ENCODE results near the gene GPC3. TPM values are rescaled to one million over a fixed set of nuclear protein-coding genes. Genes with fewer than 3 reads are reported as not detected.
"Not testable (repeated sequence)": the region's sequence is repeated elsewhere in the genome, so short reads cannot be mapped to it uniquely, and the experiment has no call there.

The GPC3 gene
- total RNA-seq, 1 donor from 2014 or later = 0.26 TPM

DNA sequence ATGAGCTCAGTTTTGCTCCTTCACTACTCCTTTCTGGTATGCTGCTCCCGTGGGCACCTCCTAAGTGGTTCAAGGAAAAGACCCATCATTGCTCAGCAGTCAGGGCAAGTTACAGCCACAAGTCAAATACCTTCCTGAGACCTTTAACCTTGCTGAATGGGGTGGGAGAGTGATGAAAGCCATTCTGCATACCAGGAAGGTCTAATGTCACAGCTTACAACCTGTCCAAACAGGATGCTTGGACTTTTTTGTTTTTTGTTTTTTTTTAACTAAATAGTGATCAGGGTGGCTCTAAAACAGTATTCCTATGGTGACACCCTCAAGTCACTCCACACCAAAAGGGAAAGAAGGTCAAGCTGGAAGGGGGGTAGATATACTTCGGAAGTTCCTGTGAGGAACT is 93.1 kb downstream of the GPC3 start:
- Histone ChIP-seq H3K36me3 (ENCODE audit: control insufficient read depth, insufficient read depth, low read length) (no peaks in the 10 kb centered on the region), H3K4me3 (ENCODE audit: low read depth, low read length) (no peak overlapping the region), H3K27me3 (ENCODE audit: control insufficient read depth, insufficient read depth, low read length) (no peaks in the 10 kb centered on the region)
- TF ChIP-seq, protein P1, sequence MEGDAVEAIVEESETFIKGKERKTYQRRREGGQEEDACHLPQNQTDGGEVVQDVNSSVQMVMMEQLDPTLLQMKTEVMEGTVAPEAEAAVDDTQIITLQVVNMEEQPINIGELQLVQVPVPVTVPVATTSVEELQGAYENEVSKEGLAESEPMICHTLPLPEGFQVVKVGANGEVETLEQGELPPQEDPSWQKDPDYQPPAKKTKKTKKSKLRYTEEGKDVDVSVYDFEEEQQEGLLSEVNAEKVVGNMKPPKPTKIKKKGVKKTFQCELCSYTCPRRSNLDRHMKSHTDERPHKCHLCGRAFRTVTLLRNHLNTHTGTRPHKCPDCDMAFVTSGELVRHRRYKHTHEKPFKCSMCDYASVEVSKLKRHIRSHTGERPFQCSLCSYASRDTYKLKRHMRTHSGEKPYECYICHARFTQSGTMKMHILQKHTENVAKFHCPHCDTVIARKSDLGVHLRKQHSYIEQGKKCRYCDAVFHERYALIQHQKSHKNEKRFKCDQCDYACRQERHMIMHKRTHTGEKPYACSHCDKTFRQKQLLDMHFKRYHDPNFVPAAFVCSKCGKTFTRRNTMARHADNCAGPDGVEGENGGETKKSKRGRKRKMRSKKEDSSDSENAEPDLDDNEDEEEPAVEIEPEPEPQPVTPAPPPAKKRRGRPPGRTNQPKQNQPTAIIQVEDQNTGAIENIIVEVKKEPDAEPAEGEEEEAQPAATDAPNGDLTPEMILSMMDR (IDR thresholded peaks at IDR 0.05; ENCODE audit: insufficient read depth, low read length, severe bottlenecking) = no peak
- no peak for DNase-seq (ENCODE audit: low read depth)
- no peak for FAIRE-seq

DNA sequence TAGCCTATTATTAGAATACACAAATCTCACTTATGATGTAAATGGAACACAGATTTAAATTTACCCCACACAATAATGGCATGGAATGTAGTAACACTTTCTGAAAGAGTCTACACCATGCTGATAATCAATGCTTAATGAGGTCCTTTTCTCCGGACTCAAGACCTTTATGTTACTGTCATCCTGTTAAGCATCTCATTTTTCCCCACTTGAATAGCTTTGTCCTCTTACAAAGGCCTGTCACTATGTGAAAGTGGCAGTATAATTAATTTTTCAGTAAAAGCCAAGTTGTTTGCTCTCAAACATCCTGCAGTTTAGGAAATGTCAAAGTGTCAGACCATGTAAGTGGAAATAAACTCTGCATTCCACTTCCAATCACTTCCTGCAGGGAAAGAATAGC is 96.4 kb downstream of the GPC3 start:
- TF ChIP-seq, protein P1 (IDR thresholded peaks at IDR 0.05; ENCODE audit: insufficient read depth, low read length, severe bottlenecking) = no peak
- Histone ChIP-seq H3K36me3 (ENCODE audit: control insufficient read depth, insufficient read depth, low read length) (no peaks in the 10 kb centered on the region), H3K27me3 (ENCODE audit: control insufficient read depth, insufficient read depth, low read length) (no peaks in the 10 kb centered on the region), H3K4me3 (ENCODE audit: low read depth, low read length) (no peak overlapping the region)
- FAIRE-seq = no peak
- DNase-seq (ENCODE audit: low read depth) = no peak

DNA sequence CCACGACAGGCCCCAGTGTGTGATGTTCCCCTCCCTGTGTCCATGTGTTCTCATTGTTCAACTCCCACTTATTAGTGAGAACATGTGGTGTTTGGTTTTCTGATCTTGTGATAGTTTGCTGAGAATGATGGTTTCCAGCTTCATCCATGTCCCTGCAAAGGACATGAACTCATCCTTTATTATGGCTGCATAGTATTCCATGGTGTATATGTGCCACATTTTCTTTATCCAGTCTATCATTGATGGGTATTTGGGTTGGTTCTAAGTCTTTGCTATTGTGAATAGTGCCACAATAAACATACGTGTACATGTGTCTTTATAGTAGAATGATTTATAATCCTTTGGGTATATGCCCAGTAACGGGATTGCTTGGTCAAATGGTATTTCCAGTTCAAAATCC is 97.3 kb downstream of the GPC3 start:
- FAIRE-seq; DNase-seq (ENCODE audit: low read depth); H3K27me3 ChIP-seq (ENCODE audit: control insufficient read depth, insufficient read depth, low read length); H3K36me3 ChIP-seq (ENCODE audit: control insufficient read depth, insufficient read depth, low read length); H3K4me3 ChIP-seq (ENCODE audit: low read depth, low read length): not testable (repeated sequence)

DNA sequence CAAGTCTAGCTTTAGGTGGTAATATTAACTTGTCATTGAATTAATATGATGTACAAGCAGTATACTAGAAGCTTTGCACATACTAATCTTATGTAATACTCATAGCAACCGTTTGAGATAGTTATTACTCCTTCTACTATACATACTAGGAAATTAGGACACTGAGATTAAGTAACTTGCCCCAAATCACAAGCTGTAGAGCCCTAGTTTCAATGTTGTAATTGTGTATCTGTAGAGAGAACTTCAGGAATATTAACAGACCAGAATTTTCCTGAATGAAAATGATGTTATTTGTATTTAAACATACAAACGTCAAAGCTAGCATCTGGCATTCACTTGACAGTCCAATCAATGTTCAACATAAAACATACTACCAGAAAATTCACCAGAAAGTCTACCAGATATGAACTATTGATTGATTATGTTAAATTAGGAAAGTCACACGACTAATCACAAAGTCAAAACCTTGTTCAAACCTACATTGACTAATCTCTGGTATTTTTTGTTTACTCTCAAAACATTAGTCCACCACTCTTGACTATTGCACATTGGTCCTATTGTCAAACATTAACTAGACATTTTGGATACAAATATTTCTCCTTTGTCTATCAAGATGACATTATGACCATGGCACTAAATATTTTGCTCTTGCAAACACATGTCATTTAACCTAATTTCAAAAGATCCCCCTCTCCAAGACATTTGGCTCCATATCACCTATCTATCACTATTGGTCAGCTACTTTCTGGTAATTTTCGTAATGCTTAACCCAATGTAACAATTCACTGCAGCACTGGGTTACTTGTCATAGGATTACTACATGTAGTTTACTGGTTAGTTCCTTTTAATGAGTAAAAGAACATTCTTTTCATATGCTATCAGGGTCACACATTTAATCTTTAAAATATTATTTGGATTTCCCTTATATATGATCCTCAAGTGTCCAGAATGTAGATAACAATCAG is 100.7 kb downstream of the GPC3 start:
- no peaks in the 10 kb centered on the region for H3K36me3 ChIP-seq (ENCODE audit: control insufficient read depth, insufficient read depth, low read length)
- TF ChIP-seq, protein P1 (IDR thresholded peaks at IDR 0.05; ENCODE audit: insufficient read depth, low read length, severe bottlenecking) = no peak
- DNase-seq (ENCODE audit: low read depth) (no peak), FAIRE-seq (no peak)
- H3K4me3 ChIP-seq (ENCODE audit: low read depth, low read length) = no peak overlapping the region
- no peaks in the 10 kb centered on the region for H3K27me3 ChIP-seq (ENCODE audit: control insufficient read depth, insufficient read depth, low read length)

DNA sequence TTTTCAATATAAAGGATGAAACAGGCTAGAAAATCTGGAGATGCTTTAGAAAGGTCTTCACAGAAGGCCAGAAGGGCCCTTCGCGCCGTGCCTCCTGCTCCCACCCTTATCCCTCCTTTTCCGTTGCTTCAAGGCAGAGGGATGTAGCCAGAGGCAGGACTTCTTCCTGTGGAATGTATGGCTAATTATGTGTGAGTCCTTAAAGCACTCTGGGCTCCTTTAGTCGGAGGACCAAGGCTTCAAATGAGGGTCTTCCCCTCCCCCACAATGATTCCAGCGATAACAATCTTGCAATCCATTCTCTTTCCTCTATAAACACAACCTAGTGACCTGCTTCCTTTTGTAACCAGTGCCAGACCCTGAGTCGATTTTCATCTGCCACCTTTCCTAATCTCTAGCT is 103.5 kb downstream of the GPC3 start:
- H3K36me3 ChIP-seq (ENCODE audit: control insufficient read depth, insufficient read depth, low read length) = no peaks in the 10 kb centered on the region
- no peaks in the 10 kb centered on the region for H3K27me3 ChIP-seq (ENCODE audit: control insufficient read depth, insufficient read depth, low read length)
- H3K4me3 ChIP-seq (ENCODE audit: low read depth, low read length) = no peak overlapping the region
- no peak for FAIRE-seq
- no peak for DNase-seq (ENCODE audit: low read depth)
- TF ChIP-seq, protein P1 (IDR thresholded peaks at IDR 0.05; ENCODE audit: insufficient read depth, low read length, severe bottlenecking) = no peak

DNA sequence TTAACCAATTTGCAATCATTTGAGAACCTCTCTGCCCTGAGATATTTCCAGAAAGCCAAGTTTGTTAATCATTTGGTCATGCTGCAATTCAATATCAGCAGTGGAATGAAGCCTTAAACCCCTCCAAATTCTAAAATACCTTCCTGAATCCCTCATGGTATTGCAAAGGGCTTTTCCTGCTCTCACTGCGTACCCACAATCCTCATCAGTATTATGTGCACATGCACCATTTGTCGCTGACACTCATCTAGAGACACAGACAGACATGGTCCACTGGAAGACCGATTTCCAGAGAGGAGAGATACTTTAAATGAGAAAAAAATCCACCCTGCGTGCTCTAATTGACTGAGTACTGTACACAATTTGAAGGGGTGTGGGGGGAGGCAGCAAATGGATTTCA is 104.4 kb downstream of the GPC3 start:
- no peaks in the 10 kb centered on the region for H3K36me3 ChIP-seq (ENCODE audit: control insufficient read depth, insufficient read depth, low read length)
- H3K27me3 ChIP-seq (ENCODE audit: control insufficient read depth, insufficient read depth, low read length) = no peaks in the 10 kb centered on the region
- FAIRE-seq (no peak), DNase-seq (ENCODE audit: low read depth) (no peak)
- H3K4me3 ChIP-seq (ENCODE audit: low read depth, low read length) = no peak overlapping the region
- TF ChIP-seq, protein P1 (IDR thresholded peaks at IDR 0.05; ENCODE audit: insufficient read depth, low read length, severe bottlenecking) = no peak

Data from bronchial epithelial cell (primary cell).